OCI-LY3 (cell line): ENCODE data around the gene FBXO41.

ENCODE experiments used
- EZH2phosphoT487 ChIP-seq: fragments of 200-600 bp; shearing (Covaris generic); IDR thresholded peaks from 2 replicates; pipeline ENCODE4 v1.6.1; 2018; ENCODE audit warnings: antibody characterized with exemption, mixed run types, low read depth
- TF ChIP-seq, protein P1 (sequence below): fragments of 200-600, 300-600 bp; sonication (generic); IDR thresholded peaks from 2 replicates; pipeline ENCODE4 v1.5.1; 2014; ENCODE audit warnings: antibody characterized with exemption, low read length, low read depth

DNA sequence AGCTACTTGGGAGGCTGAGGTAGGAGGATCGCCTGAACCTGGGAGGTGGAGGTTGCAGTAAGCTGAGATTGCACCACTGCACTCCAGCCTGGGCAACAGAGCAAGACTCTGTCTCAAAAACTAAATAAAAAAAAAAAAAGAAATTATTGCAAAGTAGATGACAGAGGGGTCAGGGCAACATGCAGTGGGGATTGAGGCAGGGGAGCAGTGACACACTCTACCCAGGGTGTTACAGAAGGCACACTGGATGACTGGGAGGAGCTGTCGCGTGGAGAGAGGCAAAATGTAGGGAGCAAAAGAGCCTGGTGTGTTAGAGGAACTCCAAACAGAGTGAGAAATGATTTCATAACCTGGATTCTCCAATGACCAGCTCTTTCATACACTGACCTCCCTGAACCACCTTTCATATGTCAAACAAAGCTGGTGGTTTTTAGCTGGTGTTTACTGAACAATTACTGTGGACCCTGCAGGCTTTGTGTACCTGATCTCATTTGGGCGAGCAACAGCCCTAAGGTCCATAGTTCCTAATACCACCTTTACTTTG lies 22.1 kb downstream of the FBXO41 start:
- TF ChIP-seq, protein P1, sequence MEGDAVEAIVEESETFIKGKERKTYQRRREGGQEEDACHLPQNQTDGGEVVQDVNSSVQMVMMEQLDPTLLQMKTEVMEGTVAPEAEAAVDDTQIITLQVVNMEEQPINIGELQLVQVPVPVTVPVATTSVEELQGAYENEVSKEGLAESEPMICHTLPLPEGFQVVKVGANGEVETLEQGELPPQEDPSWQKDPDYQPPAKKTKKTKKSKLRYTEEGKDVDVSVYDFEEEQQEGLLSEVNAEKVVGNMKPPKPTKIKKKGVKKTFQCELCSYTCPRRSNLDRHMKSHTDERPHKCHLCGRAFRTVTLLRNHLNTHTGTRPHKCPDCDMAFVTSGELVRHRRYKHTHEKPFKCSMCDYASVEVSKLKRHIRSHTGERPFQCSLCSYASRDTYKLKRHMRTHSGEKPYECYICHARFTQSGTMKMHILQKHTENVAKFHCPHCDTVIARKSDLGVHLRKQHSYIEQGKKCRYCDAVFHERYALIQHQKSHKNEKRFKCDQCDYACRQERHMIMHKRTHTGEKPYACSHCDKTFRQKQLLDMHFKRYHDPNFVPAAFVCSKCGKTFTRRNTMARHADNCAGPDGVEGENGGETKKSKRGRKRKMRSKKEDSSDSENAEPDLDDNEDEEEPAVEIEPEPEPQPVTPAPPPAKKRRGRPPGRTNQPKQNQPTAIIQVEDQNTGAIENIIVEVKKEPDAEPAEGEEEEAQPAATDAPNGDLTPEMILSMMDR, result no peak
- no peak for TF ChIP-seq EZH2phosphoT487
